ENCODE measurements around the gene ICAM2. TPM values are rescaled to one million over a fixed set of nuclear protein-coding genes. Genes with fewer than 3 reads are reported as not detected.
A peak's percentile ranks its signal among the peaks of the same experiment; 100 is the strongest.

ICAM2 gene
- total RNA-seq, 2 experiments from 2014 or later = 48.4 to 51.3 TPM

GRCh38 chr17:64060331-64060730 lies 39.9 kb upstream of the ICAM2 start:
- ChIA-PET POLR2A (interaction anchor here (2.4 kb wide), 1 partner anchor 69 kb away, joined by 16 read pairs; the partner anchor contains the start of gene ERN1), CTCF (interaction anchor here (1.1 to 12.3 kb wide), 3 partner anchors 31 to 72 kb away, joined by 5 to 287 read pairs (median 33); partner anchors contain the start of gene ERN1)
- Mint-ChIP-seq H3K36me3 (ENCODE audit: low read depth) (peaks cover 58% of the 10 kb centered on the region), H3K4me1 (ENCODE audit: low read depth) (peaks cover 62% of the 10 kb centered on the region), H3K4me3 (no peak overlapping the region), H3K27ac (no peak overlapping the region), H3K9me3 (ENCODE audit: insufficient read depth) (no peaks in the 10 kb centered on the region), H3K27me3 (ENCODE audit: low read depth) (no peaks in the 10 kb centered on the region)
- DNase-seq (no peak), ATAC-seq (no peak)

GRCh38 chr17:64059756-64060155 lies 39.3 kb upstream of the ICAM2 start:
- DNase-seq (no peak), ATAC-seq (no peak)
- no peak overlapping the region for H3K27ac Mint-ChIP-seq
- no peaks in the 10 kb centered on the region for H3K27me3 Mint-ChIP-seq (ENCODE audit: low read depth)
- H3K4me3 Mint-ChIP-seq = no peak overlapping the region
- H3K9me3 Mint-ChIP-seq (ENCODE audit: insufficient read depth) = no peaks in the 10 kb centered on the region
- CTCF ChIA-PET = interaction anchor here (1.1 to 12.3 kb wide), 3 partner anchors 31 to 72 kb away, joined by 5 to 287 read pairs (median 33); partner anchors contain the start of gene ERN1
- peaks cover 62% of the 10 kb centered on the region for H3K36me3 Mint-ChIP-seq (ENCODE audit: low read depth)
- POLR2A ChIA-PET = no interaction called here
- H3K4me1 Mint-ChIP-seq (ENCODE audit: low read depth) = peaks cover 58% of the 10 kb centered on the region

- ChIA-PET POLR2A (no interaction called here), CTCF (interaction anchor here (0.8 to 5.5 kb wide), 5 partner anchors 29 to 139 kb away, joined by 3 to 45 read pairs (median 4); no protein-coding TSS in a partner anchor)
- peaks cover 48% of the 10 kb centered on the region for H3K4me1 Mint-ChIP-seq (ENCODE audit: low read depth)
- no peaks in the 10 kb centered on the region for H3K27me3 Mint-ChIP-seq (ENCODE audit: low read depth)
- H3K36me3 Mint-ChIP-seq (ENCODE audit: low read depth) = peaks cover 59% of the 10 kb centered on the region
- ATAC-seq = no peak
- no peak for DNase-seq
- no peaks in the 10 kb centered on the region for H3K9me3 Mint-ChIP-seq (ENCODE audit: insufficient read depth)
- H3K27ac Mint-ChIP-seq = no peak overlapping the region
- no peak overlapping the region for H3K4me3 Mint-ChIP-seq
Observed at GRCh38 chr17:64058621-64059020, 38.2 kb upstream of the ICAM2 start.

- POLR2A ChIA-PET = no interaction called here
- no peaks in the 10 kb centered on the region for H3K27me3 Mint-ChIP-seq (ENCODE audit: low read depth)
- no peaks in the 10 kb centered on the region for H3K9me3 Mint-ChIP-seq (ENCODE audit: insufficient read depth)
Observed at GRCh38 chr17:64057701-64058263, 37.3 kb upstream of the ICAM2 start.

GRCh38 chr17:64056269-64057005 lies 36.0 kb upstream of the ICAM2 start:
- ChIA-PET CTCF (interaction anchor here (0.9 to 5.5 kb wide), 11 partner anchors 9 to 145 kb away, joined by 3 to 45 read pairs (median 4); partner anchors contain the start of gene CSHL1), POLR2A (interaction anchor here (0.7 to 2.0 kb wide), 5 partner anchors 24 to 232 kb away, joined by 3 to 6 read pairs (median 4); partner anchors contain the start of gene ERN1)
- DNase-seq (no peak), ATAC-seq (no peak)
- no peaks in the 10 kb centered on the region for H3K27me3 Mint-ChIP-seq (ENCODE audit: low read depth)
- peaks cover 74% of the 10 kb centered on the region for H3K36me3 Mint-ChIP-seq (ENCODE audit: low read depth)
- H3K4me1 Mint-ChIP-seq (ENCODE audit: low read depth) = peaks cover 46% of the 10 kb centered on the region
- peak overlapping the region; percentile 77 for H3K27ac Mint-ChIP-seq
- H3K4me3 Mint-ChIP-seq = no peak overlapping the region
- no peaks in the 10 kb centered on the region for H3K9me3 Mint-ChIP-seq (ENCODE audit: insufficient read depth)

More at GRCh38 chr17:64057701-64058263, 37.3 kb upstream of the ICAM2 start:
- Mint-ChIP-seq H3K27ac (no peak overlapping the region), H3K4me1 (ENCODE audit: low read depth) (peaks cover 39% of the 10 kb centered on the region), H3K4me3 (no peak overlapping the region), H3K36me3 (ENCODE audit: low read depth) (peaks cover 64% of the 10 kb centered on the region)
- DNase-seq = no peak
- no peak for ATAC-seq
- CTCF ChIA-PET = interaction anchor here (0.9 to 5.5 kb wide), 6 partner anchors 25 to 224 kb away, joined by 3 to 45 read pairs (median 4); no protein-coding TSS in a partner anchor

GRCh38 chr17:64055183-64056142 lies 35.0 kb upstream of the ICAM2 start:
- CTCF ChIA-PET = interaction anchor here (0.9 to 5.5 kb wide), 7 partner anchors 8 to 144 kb away, joined by 3 to 45 read pairs (median 3); partner anchors contain the start of gene CSHL1
- ATAC-seq (no peak), DNase-seq (no peak)
- peaks cover 46% of the 10 kb centered on the region for H3K4me1 Mint-ChIP-seq (ENCODE audit: low read depth)
- no peak overlapping the region for H3K4me3 Mint-ChIP-seq
- H3K36me3 Mint-ChIP-seq (ENCODE audit: low read depth) = peaks cover 76% of the 10 kb centered on the region
- H3K27ac Mint-ChIP-seq = peak overlapping the region; percentile 77
- H3K27me3 Mint-ChIP-seq (ENCODE audit: low read depth) = no peaks in the 10 kb centered on the region
- H3K9me3 Mint-ChIP-seq (ENCODE audit: insufficient read depth) = no peaks in the 10 kb centered on the region
- POLR2A ChIA-PET = interaction anchor here (0.6 to 2.0 kb wide), 4 partner anchors 10 to 90 kb away, joined by 3 to 6 read pairs (median 4); partner anchors contain the start of gene ERN1

- CTCF ChIA-PET = interaction anchor here (1.0 to 5.5 kb wide), 6 partner anchors 9 to 135 kb away, joined by 3 to 45 read pairs (median 5); partner anchors contain the start of gene GH1
- H3K4me3 Mint-ChIP-seq = no peak overlapping the region
- no peak for ATAC-seq
- peaks cover 49% of the 10 kb centered on the region for H3K4me1 Mint-ChIP-seq (ENCODE audit: low read depth)
- DNase-seq = no peak
- H3K27ac Mint-ChIP-seq = no peak overlapping the region
- no peaks in the 10 kb centered on the region for H3K27me3 Mint-ChIP-seq (ENCODE audit: low read depth)
- peaks cover 75% of the 10 kb centered on the region for H3K36me3 Mint-ChIP-seq (ENCODE audit: low read depth)
- POLR2A ChIA-PET = interaction anchor here (0.5 to 1.0 kb wide), 2 partner anchors 30 to 66 kb away, joined by 3 read pairs; no protein-coding TSS in a partner anchor
- H3K9me3 Mint-ChIP-seq (ENCODE audit: insufficient read depth) = no peaks in the 10 kb centered on the region
Observed at GRCh38 chr17:64054304-64054703, 33.9 kb upstream of the ICAM2 start.

GRCh38 chr17:64053101-64053500 lies 32.7 kb upstream of the ICAM2 start:
- peaks cover 46% of the 10 kb centered on the region for H3K4me1 Mint-ChIP-seq (ENCODE audit: low read depth)
- ATAC-seq (no peak), DNase-seq (no peak)
- POLR2A ChIA-PET = interaction anchor here (1.0 kb wide), 1 partner anchor 67 kb away, joined by 3 read pairs; no protein-coding TSS in a partner anchor
- H3K4me3 Mint-ChIP-seq = no peak overlapping the region
- peaks cover 66% of the 10 kb centered on the region for H3K36me3 Mint-ChIP-seq (ENCODE audit: low read depth)
- no peak overlapping the region for H3K27ac Mint-ChIP-seq
- CTCF ChIA-PET = interaction anchor here (1.1 to 5.3 kb wide), 5 partner anchors 10 to 134 kb away, joined by 3 to 30 read pairs (median 4); no protein-coding TSS in a partner anchor
- H3K27me3 Mint-ChIP-seq (ENCODE audit: low read depth) = no peaks in the 10 kb centered on the region
- H3K9me3 Mint-ChIP-seq (ENCODE audit: insufficient read depth) = no peaks in the 10 kb centered on the region

- DNase-seq (peak; percentile 48), ATAC-seq (peak; percentile 96)
- H3K27ac Mint-ChIP-seq = peak overlapping the region; percentile 82
- H3K4me1 Mint-ChIP-seq (ENCODE audit: low read depth) = peaks cover 37% of the 10 kb centered on the region
- ChIA-PET POLR2A (interaction anchor here (0.6 to 1.5 kb wide), 4 partner anchors 26 to 95 kb away, joined by 3 to 8 read pairs (median 3); partner anchors contain the start of gene ERN1), CTCF (interaction anchor here (0.9 to 3.4 kb wide), 12 partner anchors 10 to 149 kb away, joined by 3 to 30 read pairs (median 4); partner anchors contain the start of genes ERN1 and ICAM2)
- no peaks in the 10 kb centered on the region for H3K27me3 Mint-ChIP-seq (ENCODE audit: low read depth)
- no peaks in the 10 kb centered on the region for H3K9me3 Mint-ChIP-seq (ENCODE audit: insufficient read depth)
- peaks cover 62% of the 10 kb centered on the region for H3K36me3 Mint-ChIP-seq (ENCODE audit: low read depth)
- H3K4me3 Mint-ChIP-seq = peak overlapping the region; percentile 18
Observed at GRCh38 chr17:64051153-64051552, 30.7 kb upstream of the ICAM2 start.

- Mint-ChIP-seq H3K4me1 (ENCODE audit: low read depth) (peaks cover 36% of the 10 kb centered on the region), H3K36me3 (ENCODE audit: low read depth) (peaks cover 65% of the 10 kb centered on the region), H3K27ac (no peak overlapping the region), H3K4me3 (no peak overlapping the region), H3K27me3 (ENCODE audit: low read depth) (no peaks in the 10 kb centered on the region), H3K9me3 (ENCODE audit: insufficient read depth) (no peaks in the 10 kb centered on the region)
- ATAC-seq = no peak
- ChIA-PET CTCF (interaction anchor here (1.0 to 5.3 kb wide), 6 partner anchors 15 to 85 kb away, joined by 4 to 30 read pairs (median 22); no protein-coding TSS in a partner anchor), POLR2A (interaction anchor here (0.8 kb wide), 1 partner anchor 23 kb away, joined by 3 read pairs; no protein-coding TSS in a partner anchor)
- DNase-seq = no peak
Observed at GRCh38 chr17:64048805-64049204, 28.4 kb upstream of the ICAM2 start.

Data from activated CD8-positive, alpha-beta T cell treated with anti-CD3 and anti-CD28 coated beads, Interleukin-2, amount 10 ng/mL, durations not matched to agents 7 days and 5 days (primary cell).